Measurements from ENCODE around the gene CDH12.
"Not testable (repeated sequence)": the region's sequence is repeated elsewhere in the genome, so short reads cannot be mapped to it uniquely, and the experiment has no call there.

Gene CDH12

DNA sequence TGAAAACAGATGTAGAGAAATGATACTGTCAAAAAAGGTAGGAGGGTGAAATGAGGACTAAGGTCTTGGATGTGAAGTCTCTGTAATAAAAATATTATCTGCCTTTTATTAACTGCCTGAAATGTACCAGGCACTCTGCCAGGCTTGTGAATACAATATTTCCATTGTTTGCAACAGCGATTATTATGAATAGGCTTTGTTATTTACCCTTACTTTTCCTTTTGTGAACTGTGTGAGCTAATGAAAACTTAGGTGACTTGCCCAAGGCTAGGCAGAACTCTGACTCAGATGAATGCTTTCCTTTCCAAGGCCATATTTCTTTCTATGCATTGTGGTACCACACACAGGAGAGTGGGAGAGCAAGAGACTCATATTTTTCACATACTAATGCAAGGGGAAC, 204.1 kb downstream of the CDH12 start:
- DNase-seq (ENCODE audit: low read depth in 3 of 3) = no peak

DNA sequence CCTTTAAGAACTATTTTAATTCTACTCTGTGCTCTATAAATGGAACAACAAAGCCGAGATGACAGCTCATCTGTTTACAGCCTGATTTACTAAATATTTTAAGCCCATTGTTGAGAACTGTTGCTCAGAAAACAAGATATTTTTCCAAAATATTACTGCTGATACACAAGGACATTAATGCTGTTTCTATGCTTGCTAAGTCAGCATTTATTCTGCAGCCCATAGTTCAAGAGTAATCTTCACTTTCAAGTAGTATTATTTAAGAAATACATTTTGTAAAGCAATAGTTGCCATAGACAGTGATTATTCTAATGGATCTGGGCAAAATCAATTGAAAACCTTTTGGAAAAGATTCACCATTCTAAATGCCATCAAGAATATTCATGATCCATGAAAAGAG, 208.3 kb downstream of the CDH12 start:
- DNase-seq (ENCODE audit: low read depth in 3 of 3) = no peak

- DNase-seq (ENCODE audit: low read depth in 3 of 3) = no peak
Measured at GRCh38 chr5:22643356-22643755, 209.8 kb downstream of the CDH12 start.

GRCh38 chr5:22631683-22632082, 221.5 kb downstream of the CDH12 start:
- no peak for DNase-seq (ENCODE audit: low read depth in 3 of 3)

DNA sequence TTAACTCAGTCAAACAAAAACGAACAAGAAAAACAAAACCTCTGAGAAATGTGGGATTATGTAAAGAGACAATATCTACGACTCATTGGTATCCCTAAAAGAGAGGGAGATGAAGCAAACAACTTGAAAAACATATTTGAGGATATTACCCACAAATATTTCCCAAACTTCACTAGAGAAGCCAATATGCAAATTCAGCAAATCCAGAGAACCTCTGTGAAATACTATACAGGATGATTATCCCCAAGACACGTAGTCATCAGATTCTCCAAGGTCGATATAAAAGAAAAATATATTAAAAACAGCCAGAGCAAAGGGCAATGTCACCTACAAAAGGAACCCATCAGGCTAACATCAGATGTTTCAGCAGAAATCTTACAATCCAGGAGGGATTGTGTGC, 226.1 kb downstream of the CDH12 start:
- DNase-seq (ENCODE audit: low read depth in 3 of 3) = no peak

DNA sequence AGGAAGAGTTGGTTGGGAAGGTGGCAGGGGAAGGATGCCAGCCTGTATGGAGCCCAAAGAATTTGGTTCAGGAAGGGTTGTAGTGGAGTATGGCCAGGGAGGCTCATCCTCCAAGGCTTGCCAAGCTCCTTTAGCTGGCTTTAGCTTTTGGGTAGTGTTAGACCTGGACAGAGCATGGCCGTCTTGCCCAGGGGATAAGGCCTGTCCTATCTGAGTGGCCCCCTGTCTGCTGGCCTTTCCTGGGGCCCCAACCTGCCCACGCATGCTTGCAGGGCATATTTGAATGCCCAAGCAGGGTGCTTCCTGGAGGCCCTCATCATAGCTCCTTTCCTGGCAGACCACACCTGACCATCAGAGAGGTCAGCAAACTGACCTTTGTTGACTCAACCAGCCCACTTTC, 227.7 kb downstream of the CDH12 start:
- DNase-seq (ENCODE audit: low read depth in 3 of 3) = no peak

DNA sequence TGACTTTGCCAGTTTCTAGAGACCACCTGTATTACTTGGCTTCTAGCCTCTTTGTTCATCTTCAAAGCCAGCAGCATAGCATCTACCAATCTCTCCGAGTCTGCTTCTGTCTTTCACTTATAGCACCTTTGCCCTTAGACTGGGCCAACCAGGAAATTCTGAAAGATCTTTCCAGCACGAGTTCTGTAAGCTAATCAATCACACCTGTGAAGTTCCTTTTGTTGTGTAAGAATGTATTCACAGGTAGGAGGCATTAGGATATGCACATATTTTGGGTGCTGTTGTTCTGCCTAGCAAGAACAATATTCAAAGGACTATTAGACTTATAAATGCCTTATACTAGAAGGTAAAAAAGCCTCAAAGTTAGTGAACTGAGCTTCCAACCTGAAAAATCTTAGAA, 232.1 kb downstream of the CDH12 start:
- no peak for DNase-seq (ENCODE audit: low read depth in 3 of 3)

GRCh38 chr5:22615964-22616363, 237.2 kb downstream of the CDH12 start:
- no peak for DNase-seq (ENCODE audit: low read depth in 3 of 3)

GRCh38 chr5:22614486-22615094, 238.6 kb downstream of the CDH12 start:
- DNase-seq (ENCODE audit: low read depth in 3 of 3) = no peak

DNA sequence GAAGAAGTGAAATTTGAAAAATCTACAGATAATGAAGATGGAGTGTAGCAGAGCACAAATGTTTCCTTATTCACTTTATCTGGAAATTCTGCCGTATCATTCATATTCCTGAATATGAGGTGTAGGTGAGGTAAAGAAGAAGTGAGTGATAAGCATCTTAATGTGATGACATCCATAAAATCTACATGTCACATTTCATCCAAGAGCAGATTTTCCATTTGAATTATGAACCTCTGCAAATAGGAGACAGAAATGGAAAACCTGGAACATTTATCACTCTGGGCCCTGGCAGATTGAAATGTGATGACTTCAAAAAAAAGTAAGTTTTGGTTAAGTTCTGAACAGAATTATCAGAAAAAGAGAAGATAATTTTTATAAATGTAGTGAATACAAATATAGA, 240.2 kb downstream of the CDH12 start:
- DNase-seq (ENCODE audit: low read depth in 3 of 3) = no peak

- no peak for DNase-seq (ENCODE audit: low read depth in 3 of 3)
Measured at GRCh38 chr5:22611327-22611726, 241.8 kb downstream of the CDH12 start.

DNA sequence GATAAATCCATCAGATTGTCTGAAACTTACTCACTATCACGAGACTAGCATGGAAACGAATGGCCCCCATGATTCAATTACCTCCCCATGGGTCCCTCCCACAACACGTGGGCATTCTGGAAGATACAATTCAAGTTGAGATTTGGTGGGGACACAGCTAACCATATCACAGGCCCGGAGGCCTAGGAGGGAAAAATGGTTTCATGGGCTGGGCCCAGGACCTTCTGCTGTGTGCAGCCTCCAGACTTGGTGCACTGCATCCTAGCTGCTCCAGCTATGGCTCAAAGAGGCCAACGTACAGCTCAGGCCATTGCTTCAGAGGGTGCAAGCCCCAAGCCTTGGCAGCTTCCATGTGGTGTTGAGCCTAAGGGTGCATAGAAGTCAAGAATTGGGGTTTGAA, 245.6 kb downstream of the CDH12 start:
- not testable (repeated sequence) for DNase-seq (ENCODE audit: low read depth in 3 of 3)

DNA sequence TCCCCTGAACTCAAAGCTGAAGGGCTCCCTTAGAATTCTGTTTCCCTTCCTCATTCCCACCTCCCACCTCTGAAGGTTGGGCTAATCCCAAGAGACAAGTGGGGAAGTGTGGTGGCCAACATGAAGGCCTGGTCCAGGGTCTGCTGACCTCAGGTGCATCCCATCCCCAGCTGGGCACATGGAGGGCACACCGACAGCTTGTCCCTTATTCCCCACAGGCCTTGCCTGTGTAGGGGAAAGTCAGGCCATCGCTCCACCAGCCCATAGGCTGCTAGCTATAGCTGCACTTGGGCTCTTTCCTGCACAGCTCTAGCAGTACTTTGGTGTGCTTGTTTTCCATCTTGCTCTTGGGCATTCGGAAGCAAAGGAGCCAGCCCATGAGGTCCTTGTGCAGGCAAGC, 247.7 kb downstream of the CDH12 start:
- no peak for DNase-seq (ENCODE audit: low read depth in 3 of 3)

DNA sequence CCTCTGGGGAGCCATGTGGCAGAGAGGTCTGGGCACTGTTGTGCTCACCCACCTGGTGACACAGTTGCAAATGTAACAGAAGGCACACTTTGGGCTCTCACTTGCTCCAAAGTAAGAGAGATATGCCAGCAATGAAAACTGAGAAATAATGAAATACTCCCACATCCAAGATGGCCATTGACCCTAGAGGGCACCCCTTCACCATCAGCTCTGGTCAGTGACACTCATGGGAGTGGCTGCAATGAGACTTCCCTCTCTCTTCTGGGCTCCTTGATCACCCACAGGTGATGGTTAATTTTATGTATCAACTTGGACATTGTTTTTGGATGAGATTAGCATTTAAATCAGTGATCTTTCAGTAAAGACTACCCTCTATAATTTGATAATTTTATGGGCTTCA, 248.4 kb downstream of the CDH12 start:
- DNase-seq (ENCODE audit: low read depth in 3 of 3) = no peak

- no peak for DNase-seq (ENCODE audit: low read depth in 3 of 3)
Measured at GRCh38 chr5:22598796-22599195, 254.3 kb downstream of the CDH12 start.

- no peak for DNase-seq (ENCODE audit: low read depth in 3 of 3)
Measured at GRCh38 chr5:22596404-22596970, 256.7 kb downstream of the CDH12 start.

- no peak for DNase-seq (ENCODE audit: low read depth in 3 of 3)
Measured at GRCh38 chr5:22594491-22594890, 258.7 kb downstream of the CDH12 start.

DNA sequence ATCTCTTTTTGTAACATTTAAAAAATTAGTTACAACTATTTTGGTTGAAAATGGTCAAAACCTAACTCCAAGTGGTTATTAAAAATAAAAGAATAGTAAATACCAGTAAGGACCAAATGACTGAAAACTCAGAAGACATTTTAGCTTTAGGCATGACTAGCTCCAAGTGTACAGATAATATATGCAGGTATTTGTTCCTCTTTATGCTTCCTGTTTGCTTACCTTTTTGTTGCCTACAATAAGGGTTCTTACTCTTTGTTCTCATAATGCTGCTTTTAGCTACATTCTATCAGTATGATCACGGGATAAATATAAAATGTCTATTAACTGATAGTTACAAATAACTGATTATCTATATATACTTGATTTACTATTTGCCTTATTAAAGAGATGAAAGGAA, 259.6 kb downstream of the CDH12 start:
- DNase-seq (ENCODE audit: low read depth in 3 of 3) = no peak

GRCh38 chr5:22591461-22591860, 261.7 kb downstream of the CDH12 start:
- DNase-seq (ENCODE audit: low read depth in 3 of 3) = no peak

GRCh38 chr5:22590677-22591268, 262.4 kb downstream of the CDH12 start:
- DNase-seq (ENCODE audit: low read depth in 3 of 3) = no peak

DNA sequence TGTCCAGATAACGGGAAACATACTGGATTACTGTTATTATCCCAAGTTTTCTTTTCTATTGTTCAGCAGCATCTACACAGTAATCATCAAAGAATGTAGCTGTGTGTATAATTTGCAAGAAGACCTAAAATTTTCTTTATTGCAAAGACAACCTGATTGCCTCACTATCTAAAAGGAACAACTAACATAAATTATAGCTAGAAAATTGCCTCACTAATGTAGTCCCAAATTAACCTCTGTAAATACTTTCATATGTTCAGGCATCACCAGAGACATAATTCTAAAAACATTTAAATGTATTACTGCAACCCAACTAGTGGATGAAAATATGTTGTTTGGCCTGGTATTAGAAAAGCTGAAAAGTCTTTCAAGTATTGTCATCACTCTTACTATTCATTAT, 275.4 kb downstream of the CDH12 start:
- no peak for DNase-seq (ENCODE audit: low read depth in 3 of 3)

DNA sequence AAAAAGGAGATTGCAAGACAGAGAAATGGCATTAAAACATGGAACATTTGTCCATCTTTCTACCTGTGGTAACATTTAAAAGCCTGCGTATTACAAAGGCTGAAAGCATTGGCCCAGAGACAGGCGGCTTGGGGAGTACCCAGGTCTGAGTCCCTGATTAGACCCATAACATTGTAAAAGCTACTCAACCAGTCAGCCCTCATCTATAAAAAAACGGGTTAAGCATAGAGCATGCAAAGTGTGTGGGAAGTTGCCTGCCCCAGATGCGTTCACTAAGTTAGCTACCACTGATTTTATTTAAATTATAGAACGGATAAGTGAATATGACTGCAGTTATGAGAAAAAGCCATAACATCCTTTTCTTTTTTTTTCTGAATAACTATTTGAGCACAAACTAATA, 276.1 kb downstream of the CDH12 start:
- no peak for DNase-seq (ENCODE audit: low read depth in 3 of 3)

DNA sequence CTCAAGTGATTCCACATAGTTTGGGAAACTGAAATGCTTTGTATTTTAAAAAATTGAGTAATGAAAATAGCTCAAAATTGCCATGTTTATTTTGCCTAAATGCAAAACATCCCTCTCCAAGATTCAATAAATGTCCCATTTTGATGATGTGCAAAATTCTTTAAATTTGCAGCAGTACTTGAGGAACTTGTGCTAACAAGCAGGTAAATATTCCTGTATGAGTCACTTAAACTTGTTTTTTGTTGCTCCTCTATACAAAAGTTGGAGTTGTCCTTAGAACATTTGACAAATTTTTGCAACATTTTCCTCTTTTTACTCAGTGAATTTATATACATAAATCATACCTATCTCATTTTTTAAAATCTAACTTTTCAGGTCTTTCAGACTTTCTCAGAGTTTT, 280.2 kb downstream of the CDH12 start:
- DNase-seq (ENCODE audit: low read depth in 3 of 3) = no peak

- DNase-seq (ENCODE audit: low read depth in 3 of 3) = no peak
Measured at GRCh38 chr5:22567983-22568382, 285.2 kb downstream of the CDH12 start.
